ENCODE measurements around the gene RPL7L1. TPM values are rescaled to one million over a fixed set of nuclear protein-coding genes. Genes with fewer than 3 reads are reported as not detected.

RPL7L1 gene
- total RNA-seq, 1 experiment from 2014 or later: 104 TPM

DNA sequence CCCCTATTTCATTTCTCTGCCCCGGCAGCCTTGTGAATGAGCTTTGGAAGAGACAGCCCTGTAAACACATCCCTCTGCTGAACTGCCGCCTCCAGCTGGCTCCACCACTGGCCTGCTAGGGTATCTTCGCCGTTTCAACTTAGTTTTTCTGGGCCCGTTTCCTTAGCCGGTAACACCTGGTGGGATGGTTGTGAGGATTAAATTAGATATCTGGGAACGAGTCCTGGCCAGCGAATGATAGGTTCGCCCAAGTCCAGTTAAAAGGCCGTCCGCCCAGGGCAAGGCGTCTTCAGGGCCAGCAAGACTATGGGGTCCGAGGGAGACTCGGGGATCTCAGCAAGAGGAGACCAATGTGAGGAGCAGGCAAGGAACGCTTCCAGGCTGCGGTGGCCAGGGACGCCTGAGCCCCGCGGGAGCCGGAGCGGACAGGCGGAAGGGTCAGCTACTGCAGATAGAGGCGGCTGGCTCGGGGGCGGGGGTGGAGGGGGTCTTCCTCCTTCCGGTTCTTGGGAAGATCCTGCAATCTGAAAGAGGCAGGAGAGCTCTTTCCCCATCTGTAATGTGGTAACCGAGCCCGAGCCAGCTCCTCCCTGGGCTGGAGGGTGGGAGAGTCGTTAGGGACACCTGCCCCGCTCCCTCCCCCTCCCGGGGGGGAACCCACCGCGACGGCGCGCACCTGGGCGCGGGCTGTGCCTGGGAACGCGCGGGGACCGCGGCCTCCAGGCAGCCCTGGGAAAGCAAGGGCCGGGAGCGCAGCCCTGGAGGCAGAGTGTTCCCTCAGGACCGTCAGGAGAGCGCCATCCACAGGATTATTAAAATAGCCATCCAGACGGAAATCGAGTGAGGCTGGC is 32.0 kb downstream of the RPL7L1 start:
- Histone ChIP-seq H3K9me2 (replicated peaks; ENCODE audit: insufficient read depth, low read length) (no peaks in the 10 kb centered on the region), H3K27me3 (ENCODE audit: low read length) (no peaks in the 10 kb centered on the region), H3K36me3 (ENCODE audit: insufficient read depth, low read length) (no peaks in the 10 kb centered on the region), H3K9ac (ENCODE audit: low read length) (no peak overlapping the region), H3K4me3 (ENCODE audit: low read length) (no peak overlapping the region), H2AFZ (ENCODE audit: low read length) (no peak overlapping the region), H3K79me2 (ENCODE audit: low read length) (no peaks in the 10 kb centered on the region), H3K4me1 (ENCODE audit: low read length) (peaks cover 2% of the 10 kb centered on the region; the same call in 1 of the 2 replicates), H3K4me2 (ENCODE audit: low read depth, low read length, poor library complexity, severe bottlenecking) (no peak overlapping the region), H3K9me3 (ENCODE audit: low read length) (no peaks in the 10 kb centered on the region), H4K20me1 (ENCODE audit: insufficient read depth, low read depth, low read length) (no peaks in the 10 kb centered on the region), H3K27ac (ENCODE audit: low read length) (no peak overlapping the region)
- no peak for DNase-seq

DNA sequence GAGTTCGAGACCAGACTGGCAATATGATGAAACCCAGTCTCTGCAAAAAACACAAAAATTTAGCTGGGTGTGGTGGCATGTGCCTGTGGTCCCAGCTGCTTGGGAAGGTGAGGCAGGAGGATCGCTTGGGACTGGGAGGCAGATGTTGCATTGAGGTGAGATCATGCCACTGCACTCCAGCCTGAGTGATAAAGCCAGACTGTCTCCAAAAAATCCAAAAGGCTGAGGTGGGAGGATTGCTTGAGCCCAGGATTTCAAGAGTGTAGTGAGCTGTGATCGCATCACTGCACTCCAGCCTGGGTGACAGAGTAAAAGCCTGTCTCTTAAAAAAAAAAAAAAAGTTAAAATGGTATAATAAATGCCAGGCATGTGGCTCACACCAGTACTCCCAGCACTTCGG is 35.1 kb downstream of the RPL7L1 start:
- Histone ChIP-seq H3K27ac (ENCODE audit: low read length) (no peak overlapping the region), H2AFZ (ENCODE audit: low read length) (no peak overlapping the region), H3K9ac (ENCODE audit: low read length) (no peak overlapping the region), H4K20me1 (ENCODE audit: insufficient read depth, low read depth, low read length) (no peaks in the 10 kb centered on the region), H3K27me3 (ENCODE audit: low read length) (no peaks in the 10 kb centered on the region), H3K4me3 (ENCODE audit: low read length) (no peak overlapping the region), H3K9me3 (ENCODE audit: low read length) (no peaks in the 10 kb centered on the region), H3K36me3 (ENCODE audit: insufficient read depth, low read length) (no peaks in the 10 kb centered on the region), H3K4me2 (ENCODE audit: low read depth, low read length, poor library complexity, severe bottlenecking) (no peak overlapping the region), H3K9me2 (replicated peaks; ENCODE audit: insufficient read depth, low read length) (no peaks in the 10 kb centered on the region), H3K4me1 (ENCODE audit: low read length) (peaks cover 2% of the 10 kb centered on the region; the same call in 1 of the 2 replicates), H3K79me2 (ENCODE audit: low read length) (no peaks in the 10 kb centered on the region)
- no peak for DNase-seq

DNA sequence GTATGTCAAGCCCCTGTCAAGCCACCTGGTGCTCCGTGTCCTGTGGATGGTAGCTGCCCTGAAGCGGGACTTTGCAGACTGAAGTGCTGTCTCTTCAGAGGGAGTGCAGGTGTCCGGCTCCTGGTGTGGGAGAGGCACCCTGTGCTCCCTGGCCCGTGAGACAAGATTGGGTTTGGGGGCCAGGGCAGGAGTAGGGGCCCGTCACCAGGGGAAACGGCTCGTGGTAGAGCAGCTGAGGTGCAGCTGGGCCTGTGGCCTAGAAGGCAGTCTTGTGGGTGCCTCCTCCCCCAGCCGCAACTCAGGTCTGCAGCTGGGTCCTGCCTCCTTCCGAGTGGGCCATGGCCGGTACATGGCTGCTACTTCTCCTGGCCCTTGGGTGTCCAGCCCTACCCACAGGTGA is 36.3 kb downstream of the RPL7L1 start, which contains the start of gene PTCRA:
PTCRA (plus strand) TSS at position 322 of the 400 bp plus-strand sequence; CDS start at position 339, 17 bp downstream.
- H3K4me3 ChIP-seq (ENCODE audit: low read length): no peak within 1 kb of the TSS
- DNase-seq: no peak
- H3K36me3 ChIP-seq (ENCODE audit: insufficient read depth, low read length): no peaks in the 10 kb centered on the region
- no peak within 1 kb of the TSS for H3K27ac ChIP-seq (ENCODE audit: low read length)
- H3K4me2 ChIP-seq (ENCODE audit: low read depth, low read length, poor library complexity, severe bottlenecking): no peak within 1 kb of the TSS
- H4K20me1 ChIP-seq (ENCODE audit: insufficient read depth, low read depth, low read length): no peaks in the 10 kb centered on the region
- H3K27me3 ChIP-seq (ENCODE audit: low read length): no peaks in the 10 kb centered on the region
- H3K9me2 ChIP-seq (replicated peaks; ENCODE audit: insufficient read depth, low read length): no peaks in the 10 kb centered on the region
- H3K9me3 ChIP-seq (ENCODE audit: low read length): no peaks in the 10 kb centered on the region
- no peak within 1 kb of the TSS for H2AFZ ChIP-seq (ENCODE audit: low read length)
- no peak within 1 kb of the TSS for H3K9ac ChIP-seq (ENCODE audit: low read length)
- H3K79me2 ChIP-seq (ENCODE audit: low read length): no peaks in the 10 kb centered on the region
- H3K4me1 ChIP-seq (ENCODE audit: low read length): peaks cover 2% of the 10 kb centered on the region; the same call in 1 of the 2 replicates

DNA sequence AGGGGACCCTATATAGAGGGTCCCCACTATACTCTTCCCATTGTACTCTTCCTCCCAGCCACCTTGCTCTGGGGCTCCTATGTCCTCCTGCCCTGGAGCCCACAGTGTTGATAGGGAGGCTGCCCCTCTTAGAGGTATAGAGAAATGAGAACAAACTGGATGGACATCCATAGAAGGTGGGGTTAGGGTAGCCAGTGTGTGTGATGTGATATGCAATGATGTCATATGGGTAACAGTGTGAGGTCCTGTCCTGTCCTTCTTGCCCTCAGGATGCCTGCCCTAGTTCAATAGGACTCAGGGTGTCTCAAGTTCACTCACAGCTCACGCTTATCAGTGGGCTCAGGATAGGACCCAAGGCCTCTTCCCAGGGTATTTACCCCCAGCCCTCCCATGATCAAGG is 36.9 kb downstream of the RPL7L1 start:
- H3K27ac ChIP-seq (ENCODE audit: low read length): no peak overlapping the region
- no peak overlapping the region for H3K9ac ChIP-seq (ENCODE audit: low read length)
- H3K9me3 ChIP-seq (ENCODE audit: low read length): no peaks in the 10 kb centered on the region
- no peaks in the 10 kb centered on the region for H3K27me3 ChIP-seq (ENCODE audit: low read length)
- no peaks in the 10 kb centered on the region for H4K20me1 ChIP-seq (ENCODE audit: insufficient read depth, low read depth, low read length)
- H3K4me3 ChIP-seq (ENCODE audit: low read length): no peak overlapping the region
- no peak for DNase-seq
- no peak overlapping the region for H3K4me2 ChIP-seq (ENCODE audit: low read depth, low read length, poor library complexity, severe bottlenecking)
- peaks cover 2% of the 10 kb centered on the region; the same call in 1 of the 2 replicates for H3K4me1 ChIP-seq (ENCODE audit: low read length)
- no peak overlapping the region for H2AFZ ChIP-seq (ENCODE audit: low read length)
- H3K79me2 ChIP-seq (ENCODE audit: low read length): no peaks in the 10 kb centered on the region
- no peaks in the 10 kb centered on the region for H3K36me3 ChIP-seq (ENCODE audit: insufficient read depth, low read length)
- H3K9me2 ChIP-seq (replicated peaks; ENCODE audit: insufficient read depth, low read length): no peaks in the 10 kb centered on the region

DNA sequence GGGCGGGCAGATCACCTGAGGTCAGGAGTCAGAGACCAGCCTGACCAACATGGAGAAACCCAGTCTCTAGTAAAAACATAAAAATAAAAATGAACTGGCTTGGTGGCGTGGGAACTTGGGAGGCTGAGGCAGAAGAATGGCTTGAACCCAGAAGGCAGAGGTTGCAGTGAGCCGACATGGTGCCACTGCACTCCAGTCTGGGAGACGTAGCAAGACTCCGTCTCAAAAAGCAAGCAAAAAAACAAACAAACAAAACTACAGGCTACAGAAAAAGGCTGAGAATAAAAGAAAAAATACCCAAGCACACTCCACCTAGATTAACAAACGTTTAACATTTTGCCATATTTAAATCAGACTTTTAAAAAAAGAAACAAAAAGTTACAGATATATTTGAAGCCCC is 42.4 kb downstream of the RPL7L1 start:
- H3K9ac ChIP-seq (ENCODE audit: low read length): no peak overlapping the region
- no peak overlapping the region for H3K4me3 ChIP-seq (ENCODE audit: low read length)
- no peak for DNase-seq
- H3K27me3 ChIP-seq (ENCODE audit: low read length): no peaks in the 10 kb centered on the region
- H3K4me1 ChIP-seq (ENCODE audit: low read length): peaks cover 18% of the 10 kb centered on the region
- no peaks in the 10 kb centered on the region for H3K9me3 ChIP-seq (ENCODE audit: low read length)
- no peak overlapping the region for H3K27ac ChIP-seq (ENCODE audit: low read length)
- H2AFZ ChIP-seq (ENCODE audit: low read length): no peak overlapping the region
- no peak overlapping the region for H3K4me2 ChIP-seq (ENCODE audit: low read depth, low read length, poor library complexity, severe bottlenecking)
- no peaks in the 10 kb centered on the region for H3K36me3 ChIP-seq (ENCODE audit: insufficient read depth, low read length)
- no peaks in the 10 kb centered on the region for H3K79me2 ChIP-seq (ENCODE audit: low read length)
- H3K9me2 ChIP-seq (replicated peaks; ENCODE audit: insufficient read depth, low read length): no peaks in the 10 kb centered on the region
- no peaks in the 10 kb centered on the region for H4K20me1 ChIP-seq (ENCODE audit: insufficient read depth, low read depth, low read length)

DNA sequence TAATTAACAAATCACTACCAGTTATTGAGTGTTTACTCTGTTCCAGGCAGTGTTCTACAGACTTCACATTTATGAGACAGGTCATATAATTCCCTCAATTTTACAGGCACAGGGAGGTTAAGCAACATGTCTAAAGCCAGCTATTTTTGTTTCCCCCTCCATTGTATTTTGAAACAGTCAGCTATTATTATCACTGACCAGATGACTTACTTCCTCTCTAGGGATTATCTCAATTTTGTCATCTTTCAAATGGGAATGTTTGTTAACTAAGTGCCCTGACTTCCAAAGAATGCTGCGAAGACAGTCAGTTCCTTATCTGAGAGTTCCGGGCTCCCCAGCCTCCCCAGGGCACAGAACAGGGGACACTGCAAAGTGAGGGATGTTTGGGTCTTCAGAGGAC is 44.2 kb downstream of the RPL7L1 start:
- no peaks in the 10 kb centered on the region for H4K20me1 ChIP-seq (ENCODE audit: insufficient read depth, low read depth, low read length)
- H3K9me3 ChIP-seq (ENCODE audit: low read length): no peaks in the 10 kb centered on the region
- no peak overlapping the region for H3K9ac ChIP-seq (ENCODE audit: low read length)
- no peak overlapping the region for H3K4me2 ChIP-seq (ENCODE audit: low read depth, low read length, poor library complexity, severe bottlenecking)
- H3K4me1 ChIP-seq (ENCODE audit: low read length): peaks cover 25% of the 10 kb centered on the region
- no peak overlapping the region for H2AFZ ChIP-seq (ENCODE audit: low read length)
- H3K36me3 ChIP-seq (ENCODE audit: insufficient read depth, low read length): no peaks in the 10 kb centered on the region
- no peak overlapping the region for H3K27ac ChIP-seq (ENCODE audit: low read length)
- H3K9me2 ChIP-seq (replicated peaks; ENCODE audit: insufficient read depth, low read length): 0 out of 2 replicates have a peak, but pooled peaks cover 2% of the 10 kb centered on the region
- H3K79me2 ChIP-seq (ENCODE audit: low read length): no peaks in the 10 kb centered on the region
- no peak overlapping the region for H3K4me3 ChIP-seq (ENCODE audit: low read length)
- DNase-seq: no peak
- no peaks in the 10 kb centered on the region for H3K27me3 ChIP-seq (ENCODE audit: low read length)

DNA sequence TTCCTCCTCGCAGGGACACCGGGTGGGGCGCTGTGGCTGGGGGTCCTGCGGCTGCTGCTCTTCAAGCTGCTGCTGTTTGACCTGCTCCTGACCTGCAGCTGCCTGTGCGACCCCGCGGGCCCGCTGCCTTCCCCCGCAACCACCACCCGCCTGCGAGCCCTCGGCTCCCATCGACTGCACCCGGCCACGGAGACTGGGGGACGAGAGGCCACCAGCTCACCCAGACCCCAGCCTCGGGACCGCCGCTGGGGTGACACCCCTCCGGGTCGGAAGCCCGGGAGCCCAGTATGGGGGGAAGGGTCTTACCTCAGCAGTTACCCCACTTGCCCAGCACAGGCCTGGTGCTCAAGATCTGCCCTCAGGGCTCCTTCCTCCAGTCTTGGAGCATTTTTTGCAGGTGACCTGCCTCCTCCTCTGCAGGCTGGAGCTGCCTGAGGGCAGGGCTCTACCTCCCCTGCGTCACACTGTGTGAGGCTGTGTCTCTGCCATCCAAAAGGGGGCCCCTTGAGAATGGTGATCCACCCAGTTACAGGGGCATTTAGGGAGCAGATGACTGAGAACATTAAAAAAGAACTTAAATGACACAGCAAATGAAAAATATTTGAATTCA is 45.9 kb downstream of the RPL7L1 start:
- no peaks in the 10 kb centered on the region for H3K27me3 ChIP-seq (ENCODE audit: low read length)
- no peak overlapping the region for H3K27ac ChIP-seq (ENCODE audit: low read length)
- no peak overlapping the region for H3K4me2 ChIP-seq (ENCODE audit: low read depth, low read length, poor library complexity, severe bottlenecking)
- H3K36me3 ChIP-seq (ENCODE audit: insufficient read depth, low read length): no peaks in the 10 kb centered on the region
- peaks cover 26% of the 10 kb centered on the region for H3K4me1 ChIP-seq (ENCODE audit: low read length)
- no peak for DNase-seq
- H3K9ac ChIP-seq (ENCODE audit: low read length): no peak overlapping the region
- no peaks in the 10 kb centered on the region for H3K9me3 ChIP-seq (ENCODE audit: low read length)
- peak overlapping the region; percentile 55 for H2AFZ ChIP-seq (ENCODE audit: low read length)
- H4K20me1 ChIP-seq (ENCODE audit: insufficient read depth, low read depth, low read length): no peaks in the 10 kb centered on the region
- no peak overlapping the region for H3K4me3 ChIP-seq (ENCODE audit: low read length)
- H3K9me2 ChIP-seq (replicated peaks; ENCODE audit: insufficient read depth, low read length): 0 out of 2 replicates have a peak, but pooled peaks cover 2% of the 10 kb centered on the region
- peaks cover 3% of the 10 kb centered on the region for H3K79me2 ChIP-seq (ENCODE audit: low read length)

All from Karpas-422 (cell line).